Measurements from ENCODE around the gene MRPL20. TPM values are rescaled to one million over a fixed set of nuclear protein-coding genes. Genes with fewer than 3 reads are reported as not detected.
"Not testable (repeated sequence)": the region's sequence is repeated elsewhere in the genome, so short reads cannot be mapped to it uniquely, and the experiment has no call there.

Gene MRPL20
- 135 TPM for polyA plus RNA-seq
- long read RNA-seq, donor 1, transcript MRPL20-201 (4 exons, 721 nt) = major isoform, 56 of 58 reads
- long read RNA-seq, donor 1, partial matches to known transcripts = 0 of 58 reads
- long read RNA-seq, donor 1, other reads (novel, unspliced or antisense) = 0 of 58 reads
- long read RNA-seq, donor 2, transcript MRPL20-201 (4 exons, 721 nt) = major isoform, 97 of 114 reads
- long read RNA-seq, donor 2, partial matches to known transcripts = 15 of 114 reads
- long read RNA-seq, donor 2, other reads (novel, unspliced or antisense) = 0 of 114 reads
- long read RNA-seq, donor 3 = 0 reads
- long read RNA-seq, donor 4, transcript MRPL20-201 (4 exons, 721 nt) = major isoform, 11 of 11 reads
- long read RNA-seq, donor 4, partial matches to known transcripts = 0 of 11 reads
- long read RNA-seq, donor 4, other reads (novel, unspliced or antisense) = 0 of 11 reads
- long read RNA-seq, donor 5, transcript MRPL20-201 (4 exons, 721 nt) = major isoform, 44 of 44 reads
- long read RNA-seq, donor 5, partial matches to known transcripts = 0 of 44 reads
- long read RNA-seq, donor 5, other reads (novel, unspliced or antisense) = 0 of 44 reads
- long read RNA-seq, donor 6, transcript MRPL20-201 (4 exons, 721 nt) = major isoform, 86 of 284 reads
- long read RNA-seq, donor 6, partial matches to known transcripts = 181 of 284 reads
- long read RNA-seq, donor 6, other reads (novel, unspliced or antisense) = 16 of 284 reads
- long read RNA-seq, donor 7, transcript MRPL20-201 (4 exons, 721 nt) = major isoform, 44 of 57 reads
- long read RNA-seq, donor 7, partial matches to known transcripts = 11 of 57 reads
- long read RNA-seq, donor 7, other reads (novel, unspliced or antisense) = 0 of 57 reads
- long read RNA-seq, donor 8, transcript MRPL20-201 (4 exons, 721 nt) = major isoform, 107 of 132 reads
- long read RNA-seq, donor 8, partial matches to known transcripts = 25 of 132 reads
- long read RNA-seq, donor 8, other reads (novel, unspliced or antisense) = 0 of 132 reads
- long read RNA-seq, donor 9, transcript MRPL20-203 (3 exons, 1,049 nt) = minor isoform, 5 of 122 reads
- long read RNA-seq, donor 9, transcript MRPL20-201 (4 exons, 721 nt) = major isoform, 98 of 122 reads
- long read RNA-seq, donor 9, partial matches to known transcripts = 17 of 122 reads
- long read RNA-seq, donor 9, other reads (novel, unspliced or antisense) = 0 of 122 reads
- long read RNA-seq, donor 10, transcript MRPL20-201 (4 exons, 721 nt) = major isoform, 91 of 110 reads
- long read RNA-seq, donor 10, partial matches to known transcripts = 18 of 110 reads
- long read RNA-seq, donor 10, other reads (novel, unspliced or antisense) = 0 of 110 reads
- long read RNA-seq, donor 11, transcript MRPL20-201 (4 exons, 721 nt) = major isoform, 54 of 60 reads
- long read RNA-seq, donor 11, partial matches to known transcripts = 5 of 60 reads
- long read RNA-seq, donor 11, other reads (novel, unspliced or antisense) = 0 of 60 reads

DNA sequence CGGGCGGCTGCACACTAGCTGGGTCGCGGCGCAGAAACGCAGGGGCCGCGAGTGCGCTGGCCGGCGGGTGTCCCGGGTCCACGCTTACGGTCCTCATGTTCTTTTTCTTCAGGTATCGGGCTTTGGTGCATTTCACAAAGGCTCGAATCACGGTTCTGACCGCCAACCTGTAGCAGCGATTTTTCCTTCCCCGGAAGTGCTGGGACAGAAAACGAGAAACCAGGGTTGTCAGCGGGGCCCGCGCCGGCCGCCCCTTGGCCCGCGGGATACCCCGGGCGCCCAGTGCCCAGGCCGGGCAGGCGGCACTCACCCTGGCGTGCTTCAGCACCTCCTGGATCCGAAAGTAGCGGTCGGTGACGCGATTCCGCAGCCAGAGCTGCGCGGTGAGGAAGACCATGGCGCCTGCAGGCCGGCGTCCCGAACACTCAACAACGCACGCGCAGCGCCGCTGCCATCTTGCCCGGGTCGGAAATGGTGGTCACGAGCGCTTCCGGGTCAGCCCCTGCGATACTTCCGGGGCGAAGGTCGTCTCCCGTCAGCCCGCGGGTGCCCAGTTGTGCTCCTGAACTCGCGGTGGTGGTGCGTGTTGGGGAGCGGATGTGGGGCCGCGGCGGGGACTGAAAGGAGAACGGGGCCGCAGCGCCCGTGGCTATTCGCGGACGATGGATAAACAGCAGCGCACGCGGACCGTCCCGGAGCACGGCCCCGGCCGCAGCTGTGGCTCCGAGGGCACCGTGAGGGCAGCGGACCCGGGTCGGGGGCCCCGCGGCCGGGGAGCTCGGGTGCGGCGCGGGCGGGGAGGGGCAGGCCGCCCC lies at the start of gene MRPL20:
Gene MRPL20, minus strand, starts transcription at position 473 of the 815 bp plus-strand sequence. Its CDS starts 76 bp downstream, at position 397.
- H3K27me3 ChIP-seq (ENCODE audit: control insufficient read depth, insufficient read depth, low read length) = no peaks in the 10 kb centered on the region
- peak within 1 kb of the TSS; percentile 95 for H3K4me3 ChIP-seq (ENCODE audit: low read length)
- WGBS (ENCODE audit: insufficient coverage, low lambda C conversion rate) = no CpG with 5 or more reads among the region's 98 CpGs
- H3K36me3 ChIP-seq (ENCODE audit: control insufficient read depth, insufficient read depth, low read length) = peaks cover 29% of the 10 kb centered on the region
- peak within 1 kb of the TSS; percentile 80 for H3K27ac ChIP-seq (ENCODE audit: low read length)
- H3K4me1 ChIP-seq (ENCODE audit: control insufficient read depth, insufficient read depth, low read length) = peaks cover 10% of the 10 kb centered on the region
- DNase-seq = peak; percentile 92 to 95
- peaks cover 3% of the 10 kb centered on the region for H3K9me3 ChIP-seq (ENCODE audit: control insufficient read depth, low read depth, low read length)

DNA sequence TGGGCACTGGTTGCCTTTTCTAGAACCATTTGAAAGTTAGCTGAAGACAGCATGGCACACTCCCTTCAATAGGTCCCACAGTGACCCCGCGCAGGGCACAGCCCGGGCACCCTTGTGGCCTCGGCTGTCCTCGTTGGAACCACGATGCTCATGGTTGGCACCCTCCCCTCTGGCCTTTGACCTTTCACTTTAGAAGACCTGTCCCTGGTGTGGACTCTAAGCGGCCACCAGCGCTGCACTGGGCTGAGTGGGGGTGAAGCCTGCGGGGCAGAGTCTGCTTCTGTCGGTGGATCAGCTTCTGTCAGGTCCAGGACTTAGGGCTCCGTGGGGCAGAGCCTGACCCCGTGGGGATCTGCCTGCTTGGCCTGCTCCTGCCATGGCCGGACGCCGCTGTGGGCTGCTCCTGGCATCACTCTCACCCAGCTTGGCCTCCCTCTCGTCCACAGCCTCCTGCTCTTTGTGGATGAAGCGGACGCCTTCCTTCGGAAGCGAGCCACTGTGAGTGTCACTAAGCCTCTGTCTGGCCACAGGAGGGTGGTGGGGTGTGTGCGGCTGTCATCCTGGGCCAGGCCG lies 49.7 kb upstream of the MRPL20 start:
- WGBS (ENCODE audit: insufficient coverage, low lambda C conversion rate) = no CpG with 5 or more reads among the region's 22 CpGs
- H3K27me3 ChIP-seq (ENCODE audit: control insufficient read depth, insufficient read depth, low read length); H3K4me3 ChIP-seq (ENCODE audit: low read length); H3K9me3 ChIP-seq (ENCODE audit: control insufficient read depth, low read depth, low read length); H3K36me3 ChIP-seq (ENCODE audit: control insufficient read depth, insufficient read depth, low read length); H3K27ac ChIP-seq (ENCODE audit: low read length); DNase-seq; H3K4me1 ChIP-seq (ENCODE audit: control insufficient read depth, insufficient read depth, low read length): not testable (repeated sequence)

DNA sequence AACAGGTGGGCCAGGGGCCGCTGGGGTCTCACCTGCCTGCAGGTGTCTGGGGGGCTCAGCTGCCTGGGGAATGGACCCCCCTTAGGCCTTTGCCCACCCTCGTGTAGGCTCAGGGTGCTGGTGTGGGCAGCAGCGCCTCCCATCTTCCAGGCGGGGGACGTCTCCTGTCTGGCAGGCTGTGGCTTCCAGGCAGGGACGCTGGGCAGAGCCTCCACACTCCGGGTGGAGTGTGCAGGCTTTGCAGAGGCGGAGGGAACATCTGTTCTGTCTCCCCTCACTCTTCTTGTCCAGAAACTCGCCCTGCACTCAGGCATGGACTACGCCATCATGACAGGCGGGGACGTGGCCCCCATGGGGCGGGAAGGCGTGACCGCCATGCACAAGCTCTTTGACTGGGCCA lies 48.8 kb upstream of the MRPL20 start:
- not testable (repeated sequence) for H3K4me3 ChIP-seq (ENCODE audit: low read length); H3K9me3 ChIP-seq (ENCODE audit: control insufficient read depth, low read depth, low read length); DNase-seq; H3K4me1 ChIP-seq (ENCODE audit: control insufficient read depth, insufficient read depth, low read length); H3K27me3 ChIP-seq (ENCODE audit: control insufficient read depth, insufficient read depth, low read length); H3K27ac ChIP-seq (ENCODE audit: low read length); H3K36me3 ChIP-seq (ENCODE audit: control insufficient read depth, insufficient read depth, low read length)
- no CpG with 5 or more reads among the region's 15 CpGs for WGBS (ENCODE audit: insufficient coverage, low lambda C conversion rate)

DNA sequence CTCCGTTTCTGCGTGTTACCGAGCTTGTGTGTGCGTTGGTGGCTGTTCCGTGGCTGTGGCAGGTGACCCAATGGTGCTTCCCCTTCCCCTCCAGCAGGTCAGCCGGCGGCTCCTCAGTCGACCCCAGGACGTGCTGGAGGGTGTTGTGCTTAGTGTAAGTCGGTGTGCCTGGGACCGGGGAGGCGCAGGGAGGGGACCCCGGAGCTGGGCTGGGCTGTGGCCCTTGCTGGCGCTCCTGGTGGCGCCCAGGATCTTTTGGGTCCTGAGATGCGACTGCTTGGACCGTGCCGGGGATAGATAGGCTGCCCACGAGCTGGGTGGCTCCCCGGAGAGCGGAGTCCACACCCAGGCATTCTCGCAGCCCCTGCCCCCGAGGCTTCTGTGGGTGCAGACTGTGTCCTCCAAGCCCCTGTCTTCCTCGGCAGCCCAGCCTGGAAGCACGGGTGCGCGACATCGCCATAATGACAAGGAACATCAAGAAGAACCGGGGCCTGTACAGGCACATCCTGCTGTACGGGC lies 48.3 kb upstream of the MRPL20 start:
- Histone ChIP-seq H3K4me1 (ENCODE audit: control insufficient read depth, insufficient read depth, low read length) (no peaks in the 10 kb centered on the region), H3K4me3 (ENCODE audit: low read length) (no peak overlapping the region), H3K27me3 (ENCODE audit: control insufficient read depth, insufficient read depth, low read length) (no peaks in the 10 kb centered on the region), H3K36me3 (ENCODE audit: control insufficient read depth, insufficient read depth, low read length) (no peaks in the 10 kb centered on the region), H3K9me3 (ENCODE audit: control insufficient read depth, low read depth, low read length) (no peaks in the 10 kb centered on the region), H3K27ac (ENCODE audit: low read length) (no peak overlapping the region)
- no CpG with 5 or more reads among the region's 30 CpGs for WGBS (ENCODE audit: insufficient coverage, low lambda C conversion rate)
- DNase-seq = no peak

DNA sequence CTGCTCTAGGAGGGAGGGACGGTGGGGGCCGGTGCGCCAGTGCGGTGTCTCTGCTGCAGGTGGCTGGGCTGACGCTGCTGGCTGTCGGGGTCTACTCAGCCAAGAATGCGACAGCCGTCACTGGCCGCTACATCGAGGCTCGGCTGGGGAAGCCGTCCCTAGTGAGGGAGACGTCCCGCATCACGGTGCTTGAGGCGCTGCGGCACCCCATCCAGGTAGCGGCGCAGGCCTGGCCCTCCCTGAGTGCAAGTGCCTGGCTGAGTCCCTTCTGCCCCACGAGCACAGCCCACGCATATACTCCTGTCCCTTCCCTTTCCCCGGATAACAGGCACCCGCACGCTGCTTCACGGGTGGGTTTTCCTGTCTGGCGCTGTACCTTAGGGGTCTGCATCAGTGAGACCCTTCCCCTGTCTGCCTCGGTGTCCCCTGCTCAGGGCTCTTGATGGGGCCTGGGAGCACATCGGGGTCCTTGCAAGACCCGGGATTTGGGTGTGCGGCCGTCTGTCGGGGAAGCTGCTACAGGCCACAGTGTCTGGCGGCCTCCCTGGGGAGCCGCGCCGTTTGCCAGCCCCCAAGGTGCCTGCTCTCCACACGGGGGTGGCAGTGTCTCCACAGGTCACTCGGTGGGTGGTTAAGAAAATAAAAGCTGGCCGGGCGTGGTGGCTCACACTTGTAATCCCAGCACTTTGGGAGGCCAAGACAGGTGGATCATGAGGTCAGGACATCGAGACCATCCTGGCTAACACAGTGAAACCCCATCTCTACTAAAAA lies 47.4 kb upstream of the MRPL20 start:
- not testable (repeated sequence) for H3K27ac ChIP-seq (ENCODE audit: low read length); DNase-seq
- WGBS (ENCODE audit: insufficient coverage, low lambda C conversion rate) = no CpG with 5 or more reads among the region's 41 CpGs

DNA sequence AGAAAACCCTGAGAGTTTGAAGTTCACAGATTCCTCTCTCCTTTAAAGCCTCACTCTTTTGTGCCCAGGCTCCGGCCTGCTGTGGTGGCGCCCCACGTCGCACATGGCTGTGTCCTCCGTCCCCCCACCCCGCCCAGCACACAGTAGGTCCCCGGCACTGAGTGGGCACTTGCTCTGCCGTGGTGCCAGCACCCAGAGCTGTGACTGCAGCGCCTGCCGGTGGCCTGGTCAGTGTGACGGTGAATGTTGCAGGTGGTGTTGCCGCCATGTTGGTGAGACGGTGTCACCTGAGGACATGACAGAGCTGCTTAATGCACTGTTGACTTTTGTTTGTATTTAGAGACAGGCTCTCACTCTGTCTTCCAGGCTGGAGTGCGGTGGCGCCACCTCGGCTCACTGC lies 45.8 kb upstream of the MRPL20 start:
- H3K27me3 ChIP-seq (ENCODE audit: control insufficient read depth, insufficient read depth, low read length) = no peaks in the 10 kb centered on the region
- no CpG with 5 or more reads among the region's 16 CpGs for WGBS (ENCODE audit: insufficient coverage, low lambda C conversion rate)
- no peaks in the 10 kb centered on the region for H3K36me3 ChIP-seq (ENCODE audit: control insufficient read depth, insufficient read depth, low read length)
- no peak overlapping the region for H3K4me3 ChIP-seq (ENCODE audit: low read length)
- H3K9me3 ChIP-seq (ENCODE audit: control insufficient read depth, low read depth, low read length) = no peaks in the 10 kb centered on the region
- no peak overlapping the region for H3K27ac ChIP-seq (ENCODE audit: low read length)
- H3K4me1 ChIP-seq (ENCODE audit: control insufficient read depth, insufficient read depth, low read length) = no peaks in the 10 kb centered on the region
- DNase-seq = no peak

More for the DNA sequence above, 47.4 kb upstream of the MRPL20 start:
- not testable (repeated sequence) for H3K4me1 ChIP-seq (ENCODE audit: control insufficient read depth, insufficient read depth, low read length); H3K36me3 ChIP-seq (ENCODE audit: control insufficient read depth, insufficient read depth, low read length); H3K9me3 ChIP-seq (ENCODE audit: control insufficient read depth, low read depth, low read length); H3K27me3 ChIP-seq (ENCODE audit: control insufficient read depth, insufficient read depth, low read length); H3K4me3 ChIP-seq (ENCODE audit: low read length)

DNA sequence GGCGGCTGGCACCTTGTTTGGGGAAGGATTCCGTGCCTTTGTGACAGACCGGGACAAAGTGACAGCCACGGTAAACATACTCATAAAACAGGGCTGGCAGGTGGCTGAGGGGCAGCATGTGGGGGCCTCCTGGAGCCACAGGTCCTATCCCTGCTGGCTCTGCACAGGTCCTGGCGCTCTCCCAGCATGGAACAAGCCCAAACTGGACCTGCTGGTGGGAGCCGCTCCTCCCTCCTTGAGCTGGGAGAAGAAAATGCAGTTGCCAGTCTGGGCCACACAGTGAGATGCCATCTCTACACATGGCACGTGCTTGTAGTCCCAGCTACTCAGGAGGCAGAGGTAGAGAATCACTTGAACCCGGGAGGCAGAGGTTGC lies 45.3 kb upstream of the MRPL20 start:
- not testable (repeated sequence) for H3K36me3 ChIP-seq (ENCODE audit: control insufficient read depth, insufficient read depth, low read length); H3K9me3 ChIP-seq (ENCODE audit: control insufficient read depth, low read depth, low read length); H3K27me3 ChIP-seq (ENCODE audit: control insufficient read depth, insufficient read depth, low read length); H3K4me1 ChIP-seq (ENCODE audit: control insufficient read depth, insufficient read depth, low read length); H3K27ac ChIP-seq (ENCODE audit: low read length); DNase-seq; H3K4me3 ChIP-seq (ENCODE audit: low read length)
- no CpG with 5 or more reads among the region's 8 CpGs for WGBS (ENCODE audit: insufficient coverage, low lambda C conversion rate)

DNA sequence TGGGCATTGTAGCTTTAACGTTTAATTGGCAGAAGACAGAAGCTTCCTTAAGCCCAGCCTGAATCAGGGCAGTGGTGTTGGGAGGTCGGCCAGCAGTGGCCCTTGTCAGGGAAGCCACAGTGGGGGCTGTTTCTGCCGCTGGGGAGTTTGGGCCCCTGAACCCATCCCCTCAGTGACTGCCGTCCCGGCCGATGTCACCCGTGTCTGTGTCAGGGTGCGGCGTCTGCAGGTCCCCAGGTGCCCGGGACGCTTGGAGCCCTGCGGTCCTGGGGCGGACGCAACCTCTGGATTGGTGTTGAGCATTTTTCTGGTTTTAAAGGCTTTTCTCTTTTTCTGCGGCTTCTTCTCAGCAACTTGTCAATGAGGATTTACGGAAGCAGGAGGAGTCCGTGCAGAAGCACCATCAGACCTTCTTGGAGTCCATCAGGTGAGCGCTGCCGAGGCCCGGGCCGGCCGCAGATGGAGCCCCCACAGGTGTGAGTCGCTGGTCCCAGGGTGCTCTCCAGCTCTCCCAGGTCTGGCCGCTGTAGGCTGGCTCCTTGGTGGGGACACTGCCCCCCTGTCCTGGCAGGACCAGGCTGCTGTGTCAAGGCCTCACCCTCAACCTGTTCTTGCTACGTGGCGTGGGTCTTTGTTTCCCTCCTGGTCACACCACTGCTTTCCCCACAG lies 44.7 kb upstream of the MRPL20 start:
- Histone ChIP-seq H3K4me3 (ENCODE audit: low read length) (no peak overlapping the region), H3K9me3 (ENCODE audit: control insufficient read depth, low read depth, low read length) (no peaks in the 10 kb centered on the region), H3K36me3 (ENCODE audit: control insufficient read depth, insufficient read depth, low read length) (no peaks in the 10 kb centered on the region), H3K27ac (ENCODE audit: low read length) (no peak overlapping the region), H3K4me1 (ENCODE audit: control insufficient read depth, insufficient read depth, low read length) (no peaks in the 10 kb centered on the region), H3K27me3 (ENCODE audit: control insufficient read depth, insufficient read depth, low read length) (no peaks in the 10 kb centered on the region)
- no CpG with 5 or more reads among the region's 26 CpGs for WGBS (ENCODE audit: insufficient coverage, low lambda C conversion rate)
- DNase-seq = no peak

All from large intestine (tissue), 12 donors.